Measurements from ENCODE around the gene UBE2E3.
"Not testable (repeated sequence)": the region's sequence is repeated elsewhere in the genome, so short reads cannot be mapped to it uniquely, and the experiment has no call there.

UBE2E3 gene

DNA sequence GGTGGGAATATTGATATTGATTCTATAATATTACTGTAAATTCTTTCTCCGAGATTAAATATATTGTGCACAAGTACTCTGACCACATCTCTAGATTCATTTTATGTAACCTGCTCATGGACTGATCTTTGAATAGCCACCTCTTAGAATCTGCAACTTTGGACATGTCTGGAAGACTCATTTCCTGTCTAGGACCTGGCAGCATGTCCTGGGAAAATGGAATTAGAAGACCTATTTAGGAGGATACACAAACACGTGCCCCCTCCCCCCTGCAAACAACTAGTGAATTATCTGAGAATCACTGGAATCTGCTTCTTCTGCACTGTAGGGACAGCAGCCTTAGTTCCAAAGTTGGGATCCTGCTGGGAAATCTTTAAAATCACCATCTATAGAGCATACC, 94.1 kb downstream of the UBE2E3 start:
- Histone ChIP-seq H3K4me3 (ENCODE audit: low read length in 2 of 2) (no peak overlapping the region), H3K4me1 (ENCODE audit: control insufficient read depth, insufficient read depth, low read length) (no peaks in the 10 kb centered on the region), H3K9me3 (ENCODE audit: control insufficient read depth in 2 of 2, low read length in 2 of 2) (no peaks in the 10 kb centered on the region), H3K36me3 (ENCODE audit: control insufficient read depth in 2 of 2, insufficient read depth in 2 of 2, low read length in 2 of 2) (no peaks in the 10 kb centered on the region), H3K27me3 (ENCODE audit: control insufficient read depth in 1 of 2, insufficient read depth in 2 of 2, low read length in 2 of 2) (no peaks in the 10 kb centered on the region), H3K9ac (ENCODE audit: low read length in 2 of 2) (no peak overlapping the region), H3K27ac (ENCODE audit: low read length) (no peak overlapping the region)

DNA sequence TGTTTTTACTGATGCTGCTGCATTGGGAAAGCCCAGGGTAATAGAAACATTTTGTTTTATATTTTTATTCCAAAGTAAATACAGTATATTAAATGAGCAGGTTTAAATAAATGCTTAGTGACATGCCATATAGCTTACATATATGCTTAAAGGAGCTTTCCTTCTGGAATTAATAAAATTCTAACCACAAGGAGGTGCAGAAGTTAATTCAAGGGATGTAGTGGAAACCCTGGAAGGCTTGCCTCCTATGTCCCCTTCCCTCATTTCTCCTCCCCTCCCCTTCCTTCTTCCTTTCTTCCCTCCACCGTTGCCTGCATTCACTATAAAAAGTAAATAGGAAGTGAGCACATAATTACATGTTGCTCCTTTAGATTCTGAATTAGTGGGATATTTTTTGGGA, 96.3 kb downstream of the UBE2E3 start:
- Histone ChIP-seq H3K4me1 (ENCODE audit: control insufficient read depth, insufficient read depth, low read length) (no peaks in the 10 kb centered on the region), H3K4me3 (ENCODE audit: low read length in 2 of 2) (no peak overlapping the region), H3K27ac (ENCODE audit: low read length) (no peak overlapping the region), H3K36me3 (ENCODE audit: control insufficient read depth in 2 of 2, insufficient read depth in 2 of 2, low read length in 2 of 2) (no peaks in the 10 kb centered on the region), H3K9me3 (ENCODE audit: control insufficient read depth in 2 of 2, low read length in 2 of 2) (no peaks in the 10 kb centered on the region), H3K27me3 (ENCODE audit: control insufficient read depth in 1 of 2, insufficient read depth in 2 of 2, low read length in 2 of 2) (no peaks in the 10 kb centered on the region), H3K9ac (ENCODE audit: low read length in 2 of 2) (no peak overlapping the region)

DNA sequence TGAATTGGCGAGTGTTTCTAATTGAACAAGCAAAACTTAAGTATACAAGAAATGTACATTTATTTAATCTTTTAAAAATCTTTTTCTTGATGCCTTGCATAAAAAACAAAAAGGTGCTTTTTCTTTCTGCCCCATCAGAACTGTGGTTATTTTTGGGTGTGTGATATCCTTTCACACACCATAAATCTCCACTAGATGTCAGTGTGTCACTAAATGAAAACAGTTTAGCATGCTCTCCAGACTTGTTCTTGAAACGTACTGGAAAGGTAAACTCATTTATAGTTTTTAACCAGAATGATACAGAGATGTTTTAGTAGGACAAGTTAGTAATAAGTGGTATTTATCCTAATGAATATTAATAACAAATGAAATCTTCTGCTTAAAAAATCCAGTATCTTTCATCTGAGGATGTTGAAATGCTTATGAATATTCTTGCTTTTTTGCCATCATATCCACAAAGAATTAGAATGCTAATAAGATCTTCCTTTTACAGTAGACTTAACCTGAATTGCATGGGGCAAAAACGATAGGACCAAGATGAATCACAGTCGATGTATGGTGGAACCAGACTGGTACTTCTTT, 96.8 kb downstream of the UBE2E3 start:
- Histone ChIP-seq H3K36me3 (ENCODE audit: control insufficient read depth in 2 of 2, insufficient read depth in 2 of 2, low read length in 2 of 2) (no peaks in the 10 kb centered on the region), H3K9me3 (ENCODE audit: control insufficient read depth in 2 of 2, low read length in 2 of 2) (no peaks in the 10 kb centered on the region), H3K27me3 (ENCODE audit: control insufficient read depth in 1 of 2, insufficient read depth in 2 of 2, low read length in 2 of 2) (no peaks in the 10 kb centered on the region), H3K27ac (ENCODE audit: low read length) (no peak overlapping the region), H3K9ac (ENCODE audit: low read length in 2 of 2) (no peak overlapping the region), H3K4me1 (ENCODE audit: control insufficient read depth, insufficient read depth, low read length) (no peaks in the 10 kb centered on the region), H3K4me3 (ENCODE audit: low read length in 2 of 2) (no peak overlapping the region)

DNA sequence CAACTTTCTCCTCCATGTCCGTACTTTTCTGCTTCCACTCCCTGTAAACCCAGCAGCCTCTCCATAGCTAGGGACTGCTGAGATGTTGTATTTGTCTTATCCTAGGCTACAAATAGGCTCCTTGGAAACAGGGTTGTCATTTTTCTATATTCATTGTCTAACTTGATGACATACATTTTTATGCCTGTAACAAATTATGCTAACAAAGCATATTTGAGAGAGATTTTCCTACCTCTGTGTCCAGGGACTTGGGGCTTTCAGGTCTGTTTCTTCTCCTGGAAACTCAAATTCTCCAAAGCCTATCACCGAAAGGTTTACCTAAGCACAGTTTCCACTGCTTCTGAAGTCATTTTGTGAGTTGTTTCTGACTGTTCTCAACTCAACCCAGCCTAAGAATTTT, 102.7 kb downstream of the UBE2E3 start:
- H3K4me1 ChIP-seq (ENCODE audit: control insufficient read depth, insufficient read depth, low read length), result no peaks in the 10 kb centered on the region
- no peak overlapping the region for H3K4me3 ChIP-seq (ENCODE audit: low read length in 2 of 2)
- no peaks in the 10 kb centered on the region for H3K27me3 ChIP-seq (ENCODE audit: control insufficient read depth in 1 of 2, insufficient read depth in 2 of 2, low read length in 2 of 2)
- no peak overlapping the region for H3K27ac ChIP-seq (ENCODE audit: low read length)
- H3K9me3 ChIP-seq (ENCODE audit: control insufficient read depth in 2 of 2, low read length in 2 of 2), result no peaks in the 10 kb centered on the region
- H3K36me3 ChIP-seq (ENCODE audit: control insufficient read depth in 2 of 2, insufficient read depth in 2 of 2, low read length in 2 of 2), result no peaks in the 10 kb centered on the region
- H3K9ac ChIP-seq (ENCODE audit: low read length in 2 of 2), result no peak overlapping the region

DNA sequence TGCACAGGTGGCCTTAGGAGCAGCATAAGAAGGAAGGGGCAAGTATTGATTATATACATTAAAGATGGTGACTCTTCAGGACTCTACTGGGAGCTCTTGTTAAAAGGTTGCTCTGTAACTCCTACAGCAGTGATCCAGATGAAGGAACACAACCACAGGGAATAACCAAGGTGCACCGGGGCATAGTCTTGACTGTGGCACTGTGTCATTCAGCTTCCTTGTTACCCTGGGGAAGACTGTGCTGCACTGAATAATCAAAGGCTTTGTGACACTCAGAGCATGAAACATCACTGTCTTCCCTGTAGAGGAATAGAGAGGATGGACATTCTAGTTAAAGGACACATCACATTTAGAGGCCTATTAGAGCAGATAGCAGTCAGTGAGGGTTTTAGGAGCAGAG, 105.3 kb downstream of the UBE2E3 start:
- H3K36me3 ChIP-seq (ENCODE audit: control insufficient read depth in 2 of 2, insufficient read depth in 2 of 2, low read length in 2 of 2), result no peaks in the 10 kb centered on the region
- H3K9me3 ChIP-seq (ENCODE audit: control insufficient read depth in 2 of 2, low read length in 2 of 2), result no peaks in the 10 kb centered on the region
- no peak overlapping the region for H3K4me3 ChIP-seq (ENCODE audit: low read length in 2 of 2)
- H3K9ac ChIP-seq (ENCODE audit: low read length in 2 of 2), result no peak overlapping the region
- H3K27ac ChIP-seq (ENCODE audit: low read length), result no peak overlapping the region
- H3K27me3 ChIP-seq (ENCODE audit: control insufficient read depth in 1 of 2, insufficient read depth in 2 of 2, low read length in 2 of 2), result no peaks in the 10 kb centered on the region
- H3K4me1 ChIP-seq (ENCODE audit: control insufficient read depth, insufficient read depth, low read length), result no peaks in the 10 kb centered on the region

DNA sequence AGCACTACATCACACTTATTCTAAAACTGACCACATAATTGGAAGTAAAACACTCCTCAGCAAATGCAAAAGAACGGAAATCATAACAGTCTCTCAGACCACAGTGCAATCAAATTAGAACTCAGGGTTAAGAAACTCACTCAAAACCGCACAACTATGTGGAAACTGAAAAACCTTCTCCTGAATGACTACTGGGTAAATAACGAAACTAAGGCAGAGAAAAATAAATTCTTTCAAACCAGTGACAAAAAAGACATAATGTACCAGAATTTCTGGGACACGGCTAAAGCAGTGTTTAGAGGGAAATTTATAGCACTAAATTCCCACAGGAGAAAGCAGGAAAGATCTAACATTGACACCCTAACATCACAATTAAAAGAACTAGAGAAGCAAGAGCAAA, 111.5 kb downstream of the UBE2E3 start:
- H3K27me3 ChIP-seq (ENCODE audit: control insufficient read depth in 1 of 2, insufficient read depth in 2 of 2, low read length in 2 of 2); H3K9ac ChIP-seq (ENCODE audit: low read length in 2 of 2); H3K27ac ChIP-seq (ENCODE audit: low read length); H3K9me3 ChIP-seq (ENCODE audit: control insufficient read depth in 2 of 2, low read length in 2 of 2); H3K4me1 ChIP-seq (ENCODE audit: control insufficient read depth, insufficient read depth, low read length); H3K36me3 ChIP-seq (ENCODE audit: control insufficient read depth in 2 of 2, insufficient read depth in 2 of 2, low read length in 2 of 2); H3K4me3 ChIP-seq (ENCODE audit: low read length in 2 of 2): not testable (repeated sequence)

DNA sequence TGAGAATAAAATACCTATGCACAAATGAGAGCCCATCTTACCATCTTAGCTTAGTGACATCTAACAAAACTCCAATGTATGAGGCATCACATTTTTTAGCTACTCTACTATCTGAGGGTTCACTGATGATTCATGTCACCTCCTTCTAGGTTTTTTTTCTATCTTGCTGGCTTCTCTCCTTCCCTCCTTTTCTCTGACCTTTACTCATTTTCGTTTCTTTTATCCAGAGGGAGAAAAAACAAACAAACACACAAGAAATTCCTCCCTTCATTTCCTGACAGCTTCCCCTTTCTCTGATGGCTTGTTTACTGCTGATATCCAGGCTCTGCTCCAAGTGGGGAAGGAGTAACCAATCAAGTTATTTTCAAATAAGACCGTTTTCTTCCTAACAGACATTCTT, 115.1 kb downstream of the UBE2E3 start:
- H3K4me1 ChIP-seq (ENCODE audit: control insufficient read depth, insufficient read depth, low read length), result no peaks in the 10 kb centered on the region
- no peaks in the 10 kb centered on the region for H3K9me3 ChIP-seq (ENCODE audit: control insufficient read depth in 2 of 2, low read length in 2 of 2)
- H3K27ac ChIP-seq (ENCODE audit: low read length), result no peak overlapping the region
- H3K27me3 ChIP-seq (ENCODE audit: control insufficient read depth in 1 of 2, insufficient read depth in 2 of 2, low read length in 2 of 2), result no peaks in the 10 kb centered on the region
- no peak overlapping the region for H3K4me3 ChIP-seq (ENCODE audit: low read length in 2 of 2)
- no peaks in the 10 kb centered on the region for H3K36me3 ChIP-seq (ENCODE audit: control insufficient read depth in 2 of 2, insufficient read depth in 2 of 2, low read length in 2 of 2)
- H3K9ac ChIP-seq (ENCODE audit: low read length in 2 of 2), result no peak overlapping the region

DNA sequence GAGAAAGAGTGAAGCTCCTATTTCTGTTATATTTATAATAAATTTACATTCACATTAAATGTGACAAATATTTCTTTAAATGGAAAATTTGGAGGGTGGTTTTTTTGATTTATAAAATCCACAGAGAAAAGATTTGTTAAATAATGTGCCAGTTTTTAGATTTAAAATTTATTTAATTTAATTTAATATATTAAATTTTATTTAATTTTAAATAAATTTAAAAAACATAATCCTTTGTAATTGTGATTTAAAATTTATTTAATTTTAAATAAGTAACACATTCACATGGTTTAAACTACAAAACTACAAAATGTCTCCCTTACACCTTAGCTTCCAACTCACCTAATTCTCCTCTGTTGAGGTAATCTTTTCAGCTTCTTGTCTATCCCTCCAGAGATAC, 123.3 kb downstream of the UBE2E3 start:
- H3K9ac ChIP-seq (ENCODE audit: low read length in 2 of 2), result no peak overlapping the region
- H3K27me3 ChIP-seq (ENCODE audit: control insufficient read depth in 1 of 2, insufficient read depth in 2 of 2, low read length in 2 of 2), result no peaks in the 10 kb centered on the region
- no peaks in the 10 kb centered on the region for H3K9me3 ChIP-seq (ENCODE audit: control insufficient read depth in 2 of 2, low read length in 2 of 2)
- no peaks in the 10 kb centered on the region for H3K4me1 ChIP-seq (ENCODE audit: control insufficient read depth, insufficient read depth, low read length)
- no peak overlapping the region for H3K27ac ChIP-seq (ENCODE audit: low read length)
- H3K4me3 ChIP-seq (ENCODE audit: low read length in 2 of 2), result no peak overlapping the region
- H3K36me3 ChIP-seq (ENCODE audit: control insufficient read depth in 2 of 2, insufficient read depth in 2 of 2, low read length in 2 of 2), result no peaks in the 10 kb centered on the region

DNA sequence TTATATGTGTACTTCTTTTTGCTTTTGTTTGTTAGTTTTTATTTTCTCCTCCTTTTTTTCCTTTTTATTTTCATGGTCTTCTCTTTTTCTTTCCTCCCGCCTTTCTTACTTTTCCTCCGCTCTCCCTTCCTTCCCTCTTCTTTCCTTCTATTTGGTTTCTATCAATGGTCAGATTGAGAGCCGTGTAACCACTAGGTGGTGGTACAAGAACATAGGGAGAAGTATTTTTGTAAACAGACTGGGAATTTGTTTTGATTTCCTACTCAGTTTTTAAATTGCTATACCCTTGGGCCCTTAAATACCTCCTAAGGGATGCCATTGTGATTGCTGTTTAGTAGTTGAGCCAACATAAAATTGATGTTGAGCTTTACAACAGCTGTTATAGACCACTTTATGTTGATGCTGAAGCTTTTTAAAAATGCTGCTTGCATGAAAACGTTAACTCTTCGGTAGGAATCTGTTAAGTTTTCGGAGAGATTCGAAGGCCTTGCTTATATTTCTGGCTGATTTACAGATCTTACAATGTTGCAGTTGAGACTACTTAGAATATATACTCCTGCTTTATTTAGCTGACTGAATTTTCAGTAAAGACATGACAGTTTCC, 124.2 kb downstream of the UBE2E3 start:
- H3K4me1 ChIP-seq (ENCODE audit: control insufficient read depth, insufficient read depth, low read length), result no peaks in the 10 kb centered on the region
- no peaks in the 10 kb centered on the region for H3K27me3 ChIP-seq (ENCODE audit: control insufficient read depth in 1 of 2, insufficient read depth in 2 of 2, low read length in 2 of 2)
- no peak overlapping the region for H3K27ac ChIP-seq (ENCODE audit: low read length)
- H3K9me3 ChIP-seq (ENCODE audit: control insufficient read depth in 2 of 2, low read length in 2 of 2), result no peaks in the 10 kb centered on the region
- no peak overlapping the region for H3K4me3 ChIP-seq (ENCODE audit: low read length in 2 of 2)
- no peak overlapping the region for H3K9ac ChIP-seq (ENCODE audit: low read length in 2 of 2)
- no peaks in the 10 kb centered on the region for H3K36me3 ChIP-seq (ENCODE audit: control insufficient read depth in 2 of 2, insufficient read depth in 2 of 2, low read length in 2 of 2)

DNA sequence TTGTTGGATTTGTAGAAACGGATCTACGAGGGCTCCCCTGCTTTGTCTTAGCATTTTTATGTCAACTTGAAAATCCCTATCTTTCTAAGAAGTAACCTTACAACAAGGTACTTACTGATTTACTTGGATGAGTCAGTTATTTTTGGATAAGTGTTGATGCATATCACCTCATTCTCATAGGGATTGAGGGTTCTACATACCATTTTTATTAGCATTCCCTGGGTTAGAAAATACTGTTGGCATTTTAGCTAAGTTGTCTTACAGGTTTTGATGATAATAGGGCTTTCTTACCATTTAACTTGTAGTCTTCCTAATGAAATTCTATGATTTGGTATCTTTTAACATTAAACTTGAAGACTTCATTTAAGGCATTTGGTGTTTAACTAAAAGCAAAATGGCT, 125.2 kb downstream of the UBE2E3 start:
- Histone ChIP-seq H3K9ac (ENCODE audit: low read length in 2 of 2) (no peak overlapping the region), H3K4me1 (ENCODE audit: control insufficient read depth, insufficient read depth, low read length) (no peaks in the 10 kb centered on the region), H3K9me3 (ENCODE audit: control insufficient read depth in 2 of 2, low read length in 2 of 2) (no peaks in the 10 kb centered on the region), H3K27me3 (ENCODE audit: control insufficient read depth in 1 of 2, insufficient read depth in 2 of 2, low read length in 2 of 2) (no peaks in the 10 kb centered on the region), H3K36me3 (ENCODE audit: control insufficient read depth in 2 of 2, insufficient read depth in 2 of 2, low read length in 2 of 2) (no peaks in the 10 kb centered on the region), H3K4me3 (ENCODE audit: low read length in 2 of 2) (no peak overlapping the region), H3K27ac (ENCODE audit: low read length) (no peak overlapping the region)

DNA sequence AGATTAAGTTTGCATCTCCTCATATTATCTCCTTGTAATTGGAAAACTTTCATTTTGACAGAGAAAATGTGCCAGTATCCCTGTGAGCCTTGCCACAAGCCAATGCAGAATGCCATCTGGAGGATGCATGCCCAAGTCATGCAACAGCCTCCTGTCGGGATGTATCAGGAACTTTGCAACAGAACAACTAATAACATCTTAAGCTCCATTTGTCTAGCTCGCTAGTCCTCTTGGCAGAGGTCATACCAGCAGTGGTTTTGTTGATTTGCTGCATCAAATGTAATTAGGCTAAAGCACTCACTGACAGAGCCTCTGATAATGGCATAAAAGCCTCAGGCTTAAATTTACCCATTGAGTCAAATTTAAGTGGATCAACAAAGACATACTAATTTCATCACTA, 125.8 kb downstream of the UBE2E3 start:
- Histone ChIP-seq H3K4me1 (ENCODE audit: control insufficient read depth, insufficient read depth, low read length) (no peaks in the 10 kb centered on the region), H3K4me3 (ENCODE audit: low read length in 2 of 2) (no peak overlapping the region), H3K9me3 (ENCODE audit: control insufficient read depth in 2 of 2, low read length in 2 of 2) (no peaks in the 10 kb centered on the region), H3K36me3 (ENCODE audit: control insufficient read depth in 2 of 2, insufficient read depth in 2 of 2, low read length in 2 of 2) (no peaks in the 10 kb centered on the region), H3K27me3 (ENCODE audit: control insufficient read depth in 1 of 2, insufficient read depth in 2 of 2, low read length in 2 of 2) (no peaks in the 10 kb centered on the region), H3K9ac (ENCODE audit: low read length in 2 of 2) (no peak overlapping the region), H3K27ac (ENCODE audit: low read length) (no peak overlapping the region)
